ENCODE data around the gene TTBK1.
"Not testable (repeated sequence)": the region's sequence is repeated elsewhere in the genome, so short reads cannot be mapped to it uniquely, and the experiment has no call there.

Gene TTBK1

GRCh38 chr6:43290905-43291355, 47.6 kb downstream of the TTBK1 start:
- DNase-seq = no peak

- DNase-seq = no peak
Observed at GRCh38 chr6:43291708-43292107, 48.4 kb downstream of the TTBK1 start.

- DNase-seq = no peak
Observed at GRCh38 chr6:43292341-43292740, 49.1 kb downstream of the TTBK1 start.

- no peak for DNase-seq
Observed at GRCh38 chr6:43292763-43293318, 49.6 kb downstream of the TTBK1 start.

GRCh38 chr6:43293698-43294097, 50.4 kb downstream of the TTBK1 start:
- no peak for DNase-seq

- no peak for DNase-seq
Observed at GRCh38 chr6:43294536-43294935, 51.3 kb downstream of the TTBK1 start.

GRCh38 chr6:43295456-43295855, 52.2 kb downstream of the TTBK1 start:
- no peak for DNase-seq

- DNase-seq = no peak
Observed at GRCh38 chr6:43296780-43297497, 53.7 kb downstream of the TTBK1 start.

- no peak for DNase-seq
Observed at GRCh38 chr6:43297644-43298564, 54.6 kb downstream of the TTBK1 start, which contains the start of gene SLC22A7. TSS of gene SLC22A7 (plus strand) at chr6:43298260. CDS start at chr6:43298359, 99 bp downstream.

GRCh38 chr6:43298565-43299337, 55.5 kb downstream of the TTBK1 start:
- no peak for DNase-seq

GRCh38 chr6:43299338-43300293, 56.3 kb downstream of the TTBK1 start:
- DNase-seq = no peak

- no peak for DNase-seq
Observed at GRCh38 chr6:43301081-43301870, 58.0 kb downstream of the TTBK1 start.

- DNase-seq = no peak
Observed at GRCh38 chr6:43302126-43302525, 58.8 kb downstream of the TTBK1 start.

GRCh38 chr6:43303006-43303405, 59.7 kb downstream of the TTBK1 start:
- DNase-seq = not testable (repeated sequence)

GRCh38 chr6:43303751-43304331, 60.6 kb downstream of the TTBK1 start:
- DNase-seq = no peak

GRCh38 chr6:43304361-43304760, 61.1 kb downstream of the TTBK1 start:
- no peak for DNase-seq

GRCh38 chr6:43304882-43305281, 61.6 kb downstream of the TTBK1 start:
- DNase-seq = no peak

GRCh38 chr6:43306086-43306485, 62.8 kb downstream of the TTBK1 start:
- DNase-seq = no peak

- DNase-seq = no peak
Observed at GRCh38 chr6:43307451-43308100, 64.3 kb downstream of the TTBK1 start.

Measured in stimulated activated CD4-positive, alpha-beta T cell treated with anti-CD3 and anti-CD28 coated beads, Interleukin-2, amount 100 ng/mL, for 48 hours (primary cell).